Subcutaneous adipose tissue (tissue), 4 donors: ENCODE results near the gene FAM181B. TPM values are rescaled to one million over a fixed set of nuclear protein-coding genes. Genes with fewer than 3 reads are reported as not detected.

Source experiments
- CTCF ChIP-seq: fragments of 450-650 bp; IDR thresholded peaks from one replicate; pipeline ENCODE4 v1.5.1; 2016; ENCODE audit warnings: low read depth, mild to moderate bottlenecking, control low read depth, antibody characterized with exemption, moderate library complexity
- total RNA-seq, 4 donors: library from RNA; depleted of rRNA; stranded (reverse); fragments of >200 nt; gene quantifications; one replicate each; pipeline ENCODE4 v1.1.0, GENCODE V29; 2016

FAM181B gene
- total RNA-seq, 4 donors from 2014 or later, result 0.19 to 0.22 TPM; not detected in 2

GRCh38 chr11:82753921-82754320 is 20.3 kb upstream of the FAM181B start:
- TF ChIP-seq CTCF, result no peak

- no peak for TF ChIP-seq CTCF
Observed at GRCh38 chr11:82752801-82753200, 19.1 kb upstream of the FAM181B start.

GRCh38 chr11:82750643-82751139 is 17.0 kb upstream of the FAM181B start:
- no peak for TF ChIP-seq CTCF

- no peak for TF ChIP-seq CTCF
Observed at GRCh38 chr11:82747471-82747870, 13.8 kb upstream of the FAM181B start.

- TF ChIP-seq CTCF, result no peak
Observed at GRCh38 chr11:82738091-82738490, 4.4 kb upstream of the FAM181B start.

- no peak for TF ChIP-seq CTCF
Observed at GRCh38 chr11:82734120-82734479, 436 bp upstream of the FAM181B start.

GRCh38 chr11:82732734-82733443 is 775 bp downstream of the FAM181B start:
- no peak for TF ChIP-seq CTCF
